Sigmoid colon (tissue), 4 donors: ENCODE results near the gene PCDHGA9.

Experiments
- CTCF ChIP-seq, 4 experiments: fragments of 450-650 bp in 3 of 4; fragments of 200-600 bp in 1 of 4; IDR thresholded peaks; one replicate each; pipeline ENCODE4 v1.5.1; 2016 to 2019; ENCODE audit warnings: antibody characterized with exemption in 4 of 4, mild to moderate bottlenecking in 3 of 4, moderate library complexity in 2 of 4
- EP300 ChIP-seq, 4 donors: sonication (generic); formaldehyde crosslinking; IDR thresholded peaks; one replicate each; pipeline ENCODE4 v1.6.1; 2017; ENCODE audit warnings: antibody characterized with exemption in 4 of 4
- POLR2AphosphoS5 ChIP-seq, 4 donors: sonication (generic); formaldehyde crosslinking; IDR thresholded peaks; one replicate each; pipeline ENCODE4 v1.6.1; 2017; ENCODE audit warnings: antibody characterized with exemption in 4 of 4

- no peak for TF ChIP-seq POLR2AphosphoS5 (IDR thresholded peaks at IDR 0.05)
- TF ChIP-seq CTCF (IDR thresholded peaks at IDR 0.05): no peak
- no peak for TF ChIP-seq EP300 (IDR thresholded peaks at IDR 0.05)
Measured at GRCh38 chr5:141388661-141389060, 13.9 kb upstream of the PCDHGA9 start.
